GM19395 (cell line): ENCODE data around the gene CDKN1A.
"Not testable (repeated sequence)": the region's sequence is repeated elsewhere in the genome, so short reads cannot be mapped to it uniquely, and the experiment has no call there.

Source experiments
- ATAC-seq: cut with Tn5 transposase; IDR thresholded peaks from one replicate; pipeline ENCODE4 v1.9.1; 2021; ENCODE audit warnings: mild to moderate bottlenecking, moderate library complexity; ENCODE audit not compliant: unreplicated experiment

The CDKN1A gene

GRCh38 chr6:36678488-36679042 lies at the start of gene CDKN1A:
TSS of gene CDKN1A (plus strand) at chr6:36678714. CDS start at chr6:36684102, 5,388 bp downstream.
- peak; percentile 41 for ATAC-seq

- ATAC-seq, result no peak
Measured at GRCh38 chr6:36629784-36630183, 48.7 kb upstream of the CDKN1A start.

DNA sequence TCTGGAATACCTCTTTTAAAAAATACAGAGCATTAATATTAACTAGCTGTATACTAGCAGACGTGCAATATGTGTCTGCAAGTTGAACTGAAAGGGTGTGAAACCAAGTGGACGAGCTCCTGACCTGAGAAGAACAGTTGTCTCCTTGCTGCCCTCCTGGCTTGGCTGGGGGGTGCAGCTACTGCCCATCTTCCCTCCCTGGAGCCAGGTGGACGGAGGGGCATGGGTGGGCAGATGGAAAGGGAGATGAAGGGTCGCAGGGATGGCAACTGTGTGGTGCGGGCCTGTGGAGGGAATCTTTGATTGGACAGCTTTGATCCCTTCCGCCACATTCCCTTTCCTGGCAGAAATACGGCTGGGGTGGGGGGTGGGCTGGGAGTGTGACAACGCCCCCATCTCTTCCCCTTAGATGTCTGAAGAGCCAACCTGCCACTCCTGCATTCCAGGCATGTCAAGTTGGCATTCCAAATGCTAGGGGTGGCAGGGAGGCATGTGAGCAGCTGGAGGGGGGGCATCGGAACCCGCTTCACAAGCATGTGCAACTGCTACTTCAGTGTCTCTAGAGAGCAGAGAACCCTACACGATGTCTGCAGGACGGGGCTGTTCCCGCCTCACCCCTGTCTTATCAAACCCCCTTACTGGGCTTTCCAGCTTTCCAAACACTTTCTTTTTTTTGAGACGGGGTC lies 47.0 kb upstream of the CDKN1A start:
- no peak for ATAC-seq

GRCh38 chr6:36633370-36633769 lies 45.1 kb upstream of the CDKN1A start:
- ATAC-seq, result no peak

- no peak for ATAC-seq
Measured at GRCh38 chr6:36633915-36634314, 44.6 kb upstream of the CDKN1A start.

DNA sequence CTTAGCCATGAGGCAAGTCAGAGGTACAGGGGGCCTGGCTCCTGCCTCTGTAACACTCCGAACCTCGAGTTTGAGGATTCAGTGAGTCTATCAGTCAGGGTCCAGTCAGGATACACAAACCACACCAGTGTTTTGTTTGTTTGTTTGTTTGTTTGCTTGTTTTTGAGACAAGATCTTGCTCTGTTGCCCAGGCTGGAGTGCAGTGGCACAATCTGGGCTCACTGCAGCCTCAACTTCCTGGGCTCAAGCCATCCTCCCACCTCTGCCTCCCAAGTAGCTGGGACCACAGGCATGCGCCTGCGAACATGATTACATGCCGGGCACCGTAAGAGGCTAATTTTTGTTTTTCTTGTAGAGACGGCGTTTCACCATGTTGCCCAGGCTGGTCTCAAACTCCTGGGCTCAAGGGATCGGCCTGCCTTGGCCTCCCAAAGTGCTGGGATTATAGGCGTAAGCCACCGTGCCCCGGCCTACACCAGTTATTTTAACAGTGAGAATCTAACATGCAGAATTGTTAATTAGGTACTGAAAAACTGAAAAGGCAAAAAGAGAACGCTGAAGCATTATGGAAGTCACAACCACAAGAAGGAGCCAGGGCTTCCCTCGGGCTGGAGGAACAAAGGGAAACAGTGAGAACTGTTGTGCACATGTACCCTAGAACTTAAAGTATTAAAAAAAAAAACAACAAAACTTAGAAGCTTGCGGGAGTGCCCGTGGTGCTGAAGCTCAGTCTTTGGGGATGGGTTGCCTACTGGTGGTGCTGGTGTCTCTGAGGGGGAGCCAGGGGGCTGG lies 44.0 kb upstream of the CDKN1A start:
- no peak for ATAC-seq

DNA sequence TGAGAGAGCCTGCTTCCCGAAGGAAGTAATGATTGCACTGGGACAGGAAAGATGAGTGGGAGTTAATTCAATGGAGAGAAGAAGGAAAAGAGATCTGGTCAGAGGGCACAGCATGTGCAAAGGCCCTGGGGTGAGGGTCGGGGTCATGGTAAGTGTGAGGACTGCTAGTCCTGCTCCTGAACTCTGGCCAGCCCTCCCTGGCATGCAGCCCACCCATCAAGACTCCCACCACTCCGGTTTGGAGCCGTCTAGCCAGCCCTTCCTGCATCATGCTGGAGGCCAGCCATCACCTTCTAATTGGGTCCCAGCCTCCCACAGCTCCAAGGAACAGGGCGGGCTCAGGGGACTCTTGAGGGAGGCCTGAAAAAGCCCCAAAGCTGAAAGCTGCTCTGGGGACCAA lies 42.2 kb upstream of the CDKN1A start:
- no peak for ATAC-seq

DNA sequence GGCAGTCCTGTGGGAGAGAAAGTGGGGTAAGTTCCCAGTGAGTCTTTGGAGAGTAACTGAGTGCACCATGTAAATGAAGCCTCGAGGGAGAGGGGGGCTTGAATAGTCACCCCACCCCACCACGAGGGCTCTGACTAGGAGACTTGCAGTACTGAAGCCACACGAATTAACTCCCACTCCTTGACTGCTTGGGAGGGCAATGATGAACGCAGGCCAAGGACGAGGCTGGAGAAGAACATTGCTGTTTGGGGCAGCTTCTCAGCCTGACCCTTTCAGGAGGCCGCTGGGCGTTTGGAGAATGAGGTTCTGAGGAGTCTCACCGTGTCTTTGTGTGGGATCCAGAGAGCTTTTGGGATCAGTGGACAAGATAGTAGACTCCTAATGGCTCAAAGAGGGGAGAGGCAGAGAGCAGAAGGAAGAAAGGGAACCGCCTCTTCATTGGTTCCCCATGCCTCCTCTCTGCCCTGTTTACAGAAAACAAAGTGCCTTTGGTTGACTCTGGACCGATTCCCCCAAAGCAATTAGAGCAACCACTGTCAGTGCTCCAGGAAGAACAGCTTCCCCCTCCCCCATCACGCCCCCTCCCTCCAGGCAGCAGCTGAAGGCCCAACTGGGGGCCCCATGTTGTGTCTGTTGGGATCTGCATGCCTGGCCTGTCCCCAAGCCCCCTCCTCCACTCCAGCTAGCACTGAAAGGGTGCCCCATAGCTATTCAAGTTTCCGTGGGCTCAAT lies 41.7 kb upstream of the CDKN1A start:
- no peak for ATAC-seq

DNA sequence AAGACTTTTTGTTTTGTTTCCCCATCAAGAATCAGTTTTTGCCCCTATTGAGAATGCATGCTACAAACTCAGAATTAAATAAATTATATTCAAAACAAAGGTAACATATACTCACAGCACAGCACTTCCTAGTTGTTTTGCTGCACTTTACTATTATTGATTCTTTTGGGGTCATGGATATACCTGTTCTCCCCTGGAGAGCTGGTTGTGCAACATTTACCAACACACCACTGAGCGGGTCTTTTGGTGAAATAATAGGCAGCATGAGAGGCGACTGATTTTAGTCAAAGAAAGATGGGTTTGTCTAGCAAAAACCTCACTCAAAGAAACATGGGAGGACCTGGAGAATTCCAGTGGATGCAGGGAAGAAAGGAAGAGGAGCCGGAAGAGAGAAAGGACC lies 39.9 kb upstream of the CDKN1A start:
- ATAC-seq, result no peak

- no peak for ATAC-seq
Measured at GRCh38 chr6:36639171-36639808, 39.2 kb upstream of the CDKN1A start.

GRCh38 chr6:36641543-36641942 lies 37.0 kb upstream of the CDKN1A start:
- no peak for ATAC-seq

DNA sequence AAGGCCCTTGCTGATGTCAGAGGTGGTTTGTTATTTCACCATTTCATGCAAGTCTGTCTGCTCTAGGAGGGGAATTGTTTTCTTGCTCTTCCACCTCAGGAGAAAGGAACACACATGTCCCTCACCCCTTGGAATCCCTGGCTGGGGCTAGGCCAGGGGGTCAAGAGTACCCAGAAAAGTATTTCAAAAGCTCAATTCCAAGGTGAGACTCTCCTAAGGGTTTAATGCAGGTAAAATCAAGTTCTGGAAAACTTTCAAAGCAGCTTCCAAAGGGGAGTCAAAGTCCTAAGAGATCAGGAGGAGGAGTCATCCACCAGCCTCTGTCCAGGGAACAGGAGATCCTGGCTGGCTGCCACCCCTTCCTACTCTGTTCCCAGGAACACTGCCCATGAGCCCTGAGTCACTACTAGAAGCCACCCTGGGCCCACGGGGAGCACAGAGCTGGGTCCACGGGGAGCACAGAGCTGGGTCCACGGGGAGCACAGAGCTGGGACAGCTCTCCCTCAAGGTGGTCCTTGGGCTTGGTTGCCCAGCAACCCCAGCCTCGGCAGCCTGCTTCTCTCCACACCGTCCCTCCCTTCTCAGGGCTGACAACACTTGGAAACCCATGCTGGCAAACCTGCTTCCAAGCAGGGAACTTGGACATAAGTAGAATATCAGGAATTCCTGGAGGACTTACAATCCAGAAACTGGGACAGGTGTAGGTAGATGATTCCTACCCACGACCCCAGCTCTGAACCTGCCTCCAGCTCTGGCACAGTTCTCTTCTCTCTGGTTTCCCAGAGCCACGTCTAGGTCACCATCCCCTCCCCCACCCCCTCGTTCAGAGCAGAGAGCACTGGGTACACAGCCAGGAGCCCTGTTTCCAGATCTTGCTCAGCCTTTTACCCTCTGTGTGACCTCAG lies 35.3 kb upstream of the CDKN1A start:
- ATAC-seq, result no peak

GRCh38 chr6:36643977-36644376 lies 34.5 kb upstream of the CDKN1A start:
- ATAC-seq, result no peak

- no peak for ATAC-seq
Measured at GRCh38 chr6:36649086-36649485, 29.4 kb upstream of the CDKN1A start.

- ATAC-seq, result no peak
Measured at GRCh38 chr6:36649701-36650484, 28.6 kb upstream of the CDKN1A start.

DNA sequence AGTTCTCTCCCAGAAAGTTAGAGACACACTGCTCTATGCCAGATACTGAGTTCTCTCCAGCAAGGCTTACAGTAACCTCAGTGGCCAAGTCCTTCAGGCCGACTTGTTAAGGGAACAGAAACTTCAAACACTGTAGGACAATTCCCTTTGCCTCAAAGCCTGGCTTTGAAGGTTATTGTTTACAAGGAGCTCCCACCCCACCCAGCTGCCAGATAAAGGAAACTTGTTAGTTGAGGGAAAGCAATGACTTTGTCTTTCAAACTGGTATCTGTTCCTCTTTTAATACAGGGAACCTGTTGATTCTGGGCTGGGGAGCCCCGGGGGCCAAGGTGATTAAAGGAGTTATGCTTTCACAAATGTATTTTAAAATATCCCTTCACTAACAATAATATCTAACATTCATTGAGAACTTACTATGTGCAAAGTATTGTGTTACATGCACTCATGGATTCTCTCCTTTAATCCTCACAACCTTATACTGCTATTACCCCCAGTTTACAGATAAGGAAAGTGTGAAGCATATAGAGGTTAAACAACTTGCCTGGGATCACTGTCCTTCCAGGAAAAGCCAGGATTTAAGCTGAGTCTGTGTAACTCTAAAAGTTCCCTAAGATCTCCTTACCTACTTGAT lies 27.6 kb upstream of the CDKN1A start:
- ATAC-seq, result peak; percentile 79

DNA sequence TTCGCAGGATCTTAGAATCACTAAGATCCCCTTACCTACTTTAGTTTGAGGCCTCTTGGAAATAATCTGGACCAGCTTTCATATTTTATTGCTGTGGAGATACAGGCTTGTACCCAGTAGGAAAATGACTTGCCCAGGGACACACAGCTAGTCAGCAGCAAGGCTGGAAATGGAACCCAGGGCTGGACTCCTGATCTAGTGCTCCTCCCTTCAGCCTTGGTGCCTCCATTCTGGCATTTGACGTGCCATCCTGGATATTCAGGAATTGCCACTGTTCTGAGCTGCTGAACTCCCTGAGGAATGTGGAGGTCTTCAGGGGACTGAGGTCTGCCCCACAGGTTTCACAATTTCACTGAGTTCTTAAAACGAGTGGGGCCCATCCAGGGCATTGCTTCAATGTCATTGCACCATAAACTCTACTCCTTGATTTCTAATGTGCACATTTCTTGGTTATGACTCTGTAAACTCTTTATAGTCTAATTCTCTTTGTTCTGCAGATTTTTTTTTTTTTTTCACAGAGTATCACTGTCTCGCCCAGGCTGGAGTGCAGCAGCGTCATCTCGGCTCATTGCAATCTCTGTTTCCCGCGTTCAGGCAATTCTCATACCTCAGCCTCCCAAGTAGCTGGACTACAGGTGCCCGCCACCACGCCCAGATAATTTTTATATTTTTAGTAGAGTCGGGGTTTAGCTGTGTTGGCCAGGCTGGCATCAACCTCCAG lies 26.7 kb upstream of the CDKN1A start:
- ATAC-seq, result no peak

DNA sequence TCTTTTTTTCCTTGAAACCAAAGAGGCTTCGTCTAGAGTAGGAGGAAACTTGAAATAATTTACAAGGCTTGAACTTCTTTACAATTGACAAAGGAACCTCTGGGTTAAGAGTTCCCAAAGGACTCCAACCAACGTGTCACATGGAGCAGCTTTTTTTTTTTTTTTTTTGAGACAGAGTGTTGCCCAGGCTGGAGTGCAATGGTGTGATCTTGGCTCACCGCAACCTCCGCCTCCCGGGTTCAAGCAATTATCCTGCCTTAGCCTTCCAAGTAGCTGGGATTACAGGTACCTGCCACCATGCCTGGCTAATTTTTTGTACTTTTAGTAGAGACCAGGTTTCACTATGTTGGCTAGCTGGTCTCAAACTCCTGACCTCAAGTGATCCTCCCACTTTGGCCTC lies 24.0 kb upstream of the CDKN1A start:
- ATAC-seq, result not testable (repeated sequence)
